NCI-H146 treated with DMSO at 0.1 percent for 48 hours (cell line): ENCODE data around the gene SLAIN2.

Experiments
- DNase-seq: peaks from one replicate; lab custom pipeline; 2025; ENCODE audit not compliant: unreplicated experiment; lab: John Stamatoyannopoulos, UW

Gene SLAIN2

DNA sequence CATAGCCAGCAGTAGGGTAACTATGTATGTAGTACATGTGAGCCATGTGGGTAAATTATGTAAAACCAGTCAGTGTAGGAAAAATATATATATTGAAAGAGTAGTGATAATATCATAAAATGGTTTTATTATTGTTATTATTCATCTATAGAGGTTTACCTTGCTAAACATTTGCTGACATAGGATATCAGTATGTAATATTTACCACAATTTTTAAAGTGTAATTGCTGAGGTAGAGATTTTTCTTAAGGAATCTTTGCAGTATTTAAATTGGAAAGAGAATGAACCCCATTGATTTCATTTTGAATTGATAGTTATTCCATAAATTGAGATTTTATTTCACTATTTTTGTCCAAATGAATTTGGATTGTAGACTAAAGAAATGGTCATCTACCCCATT is 27.1 kb downstream of the SLAIN2 start:
- no peak for DNase-seq

DNA sequence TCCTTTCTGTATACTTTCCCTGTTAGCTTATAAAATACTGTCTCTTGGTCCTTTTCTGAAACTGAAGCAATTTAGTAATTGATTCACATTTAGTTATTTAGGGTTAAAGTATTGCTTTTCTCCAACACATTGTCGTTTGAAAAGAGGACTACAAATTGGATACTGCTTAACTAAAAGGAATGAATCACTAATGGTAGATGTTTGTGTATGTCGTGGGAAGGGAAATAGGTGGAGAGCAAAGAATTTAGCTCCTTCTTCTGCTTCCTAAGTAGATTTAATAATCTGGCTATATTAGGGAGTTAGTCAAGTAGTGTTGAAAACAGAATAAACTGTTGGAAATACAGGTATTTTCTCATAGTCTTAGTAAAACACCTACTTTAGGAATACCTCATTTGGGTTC is 27.9 kb downstream of the SLAIN2 start:
- DNase-seq = no peak

DNA sequence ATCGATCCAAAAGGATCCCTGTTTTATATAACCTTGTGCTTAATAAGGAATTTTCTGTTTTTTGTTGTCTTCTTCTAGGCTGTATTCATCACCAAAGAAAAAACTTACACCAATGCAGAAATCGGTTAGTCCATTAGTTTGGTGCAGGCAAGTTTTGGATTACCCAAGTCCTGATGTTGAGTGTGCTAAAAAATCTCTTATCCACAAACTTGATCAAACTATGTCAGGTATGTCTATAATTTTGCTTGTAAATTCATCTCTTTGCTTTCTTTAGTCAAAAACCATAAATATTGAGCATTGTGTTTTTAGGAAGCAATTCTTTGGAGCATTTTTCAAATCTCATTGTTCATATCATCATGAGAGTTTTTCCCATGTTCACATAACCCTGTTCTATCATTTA is 28.4 kb downstream of the SLAIN2 start:
- no peak for DNase-seq

DNA sequence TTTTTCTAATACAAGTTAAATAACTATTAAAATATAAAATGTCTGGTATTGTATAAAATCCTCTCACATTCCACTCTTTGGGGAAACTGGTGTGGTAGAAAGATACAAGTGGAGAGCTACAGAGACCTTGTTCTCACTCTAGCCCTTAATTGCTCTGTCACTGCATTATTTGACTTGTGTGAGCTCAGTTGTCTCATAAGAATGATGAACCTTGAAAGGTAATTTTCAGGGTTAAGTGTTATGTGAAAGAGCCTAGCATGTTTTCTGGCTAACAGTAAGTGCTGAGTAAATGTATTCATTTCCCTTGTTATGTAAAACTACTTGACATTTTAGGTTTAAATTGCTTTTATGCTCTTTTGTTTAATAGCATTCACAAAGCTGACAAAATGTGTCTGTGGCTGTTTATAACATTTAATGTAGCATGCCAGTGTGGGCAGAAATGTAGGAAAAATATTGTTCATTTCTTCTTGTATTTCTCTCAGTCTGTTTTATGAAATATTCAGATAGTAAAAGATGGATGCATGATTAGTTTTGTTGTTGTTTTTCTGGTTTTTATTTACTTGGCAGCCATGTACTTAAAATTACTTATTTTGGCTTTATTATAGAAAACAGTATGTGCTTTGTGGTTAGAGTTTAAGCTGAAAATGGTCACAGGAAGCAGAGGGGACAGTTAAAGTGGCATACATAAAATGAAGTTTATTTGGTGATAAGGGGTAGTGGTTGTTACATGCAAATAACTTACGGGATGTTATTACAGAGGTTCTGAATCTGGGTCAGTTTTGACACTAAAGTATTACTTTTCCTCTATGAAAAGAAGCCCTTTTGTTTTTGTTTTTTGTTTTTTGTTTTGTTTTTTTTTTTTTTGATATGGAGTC is 29.2 kb downstream of the SLAIN2 start:
- no peak for DNase-seq

DNA sequence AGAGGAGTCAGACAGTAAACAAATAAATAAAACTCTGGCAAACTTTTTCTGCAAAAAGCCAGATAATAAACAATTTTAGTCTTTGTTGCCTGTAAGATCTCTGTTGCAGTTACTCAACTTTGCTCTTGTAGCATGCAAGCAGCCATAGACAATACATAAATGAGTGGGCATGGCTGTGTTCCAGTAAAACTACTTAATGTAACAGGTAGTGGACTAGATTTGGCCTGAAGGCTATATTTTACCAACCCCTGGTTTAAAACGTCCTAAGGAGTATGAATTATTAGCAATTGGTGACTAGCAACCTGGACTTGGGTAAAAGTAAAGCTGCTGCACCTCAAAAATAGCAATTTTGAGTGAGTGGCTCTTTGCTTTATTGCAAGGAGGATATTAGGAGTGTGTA is 30.9 kb downstream of the SLAIN2 start:
- no peak for DNase-seq

DNA sequence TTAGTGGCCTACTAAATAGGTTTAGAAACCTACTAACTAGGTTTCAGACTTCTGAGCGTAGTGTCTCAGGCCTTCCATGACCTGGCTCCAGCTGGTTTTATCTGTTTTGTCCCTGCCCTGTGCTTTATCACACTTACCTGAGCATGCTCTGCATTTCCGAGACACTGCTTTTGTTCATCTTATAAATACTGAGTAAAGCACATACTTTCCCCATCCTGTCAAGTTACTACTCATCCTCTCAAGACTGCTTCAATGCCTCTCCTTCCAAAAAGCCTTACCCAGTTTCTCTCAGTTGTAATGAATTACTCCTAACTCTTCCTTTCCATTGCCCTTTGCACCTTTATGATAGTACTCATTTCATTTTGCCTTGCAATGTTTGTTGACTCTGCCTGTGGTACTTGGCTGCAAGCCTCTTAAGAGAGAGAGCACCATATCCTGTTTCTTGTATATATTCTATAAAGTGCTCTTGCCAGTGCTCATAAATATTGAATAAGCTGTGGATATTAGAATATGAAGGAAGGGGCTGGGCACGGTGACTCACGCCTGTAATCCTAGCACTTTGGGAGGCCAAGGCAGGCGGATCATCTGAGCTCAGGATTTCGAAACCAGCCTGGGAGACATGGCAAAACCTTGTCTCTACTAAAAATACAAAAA is 34.4 kb downstream of the SLAIN2 start:
- DNase-seq = no peak

DNA sequence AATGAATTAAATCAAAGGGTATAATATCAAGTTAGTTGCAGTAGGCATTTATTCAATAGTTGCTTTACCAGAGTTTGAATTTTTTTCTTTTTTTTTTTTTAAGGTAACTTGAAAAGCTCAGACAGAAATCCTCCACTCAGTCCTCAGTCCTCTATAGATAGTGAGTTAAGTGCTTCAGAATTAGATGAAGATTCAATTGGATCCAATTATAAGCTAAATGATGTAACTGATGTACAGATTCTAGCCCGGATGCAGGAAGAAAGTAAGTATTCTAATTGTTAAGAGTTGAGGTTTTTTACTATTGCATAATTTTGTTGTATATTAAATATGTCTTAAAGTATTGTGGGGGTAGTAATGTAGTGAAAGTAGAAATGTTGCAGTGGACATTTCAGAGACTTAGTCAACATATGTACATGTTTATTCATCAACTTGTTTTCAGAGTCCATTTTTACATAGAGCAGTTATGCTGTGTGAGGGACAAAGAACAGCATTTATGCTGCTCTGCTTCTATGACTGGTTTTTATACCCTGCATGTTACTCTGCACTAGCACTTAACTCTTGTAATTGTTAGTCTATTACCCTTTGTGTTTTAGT is 38.4 kb downstream of the SLAIN2 start:
- no peak for DNase-seq

DNA sequence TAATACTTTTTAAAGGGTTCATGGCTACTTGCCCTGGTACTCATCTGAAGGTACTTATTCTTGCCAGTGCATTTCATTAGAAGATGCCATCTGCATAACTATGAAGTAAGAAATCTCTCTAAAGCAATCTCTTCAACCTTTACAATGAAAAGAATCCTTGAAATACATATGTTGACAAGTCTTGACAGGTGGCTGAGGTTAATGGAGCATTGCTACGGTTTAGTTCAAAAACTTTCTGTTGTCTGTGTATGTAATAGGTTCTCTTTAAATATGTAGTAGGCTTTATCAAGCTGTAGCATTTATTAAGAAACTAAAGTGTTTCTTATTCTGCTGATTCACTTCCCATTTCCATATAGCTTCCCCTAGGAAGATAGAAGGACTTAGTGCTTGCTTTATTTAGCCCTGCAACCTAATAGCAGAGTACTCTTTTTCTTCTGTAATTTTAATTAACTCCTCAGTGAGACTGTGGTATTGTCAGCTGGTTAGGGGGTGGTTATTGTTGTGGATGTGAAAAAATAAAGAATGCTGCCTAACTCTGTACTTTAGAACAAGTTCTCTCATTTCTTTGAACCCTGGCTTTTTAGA is 39.3 kb downstream of the SLAIN2 start:
- DNase-seq = no peak

DNA sequence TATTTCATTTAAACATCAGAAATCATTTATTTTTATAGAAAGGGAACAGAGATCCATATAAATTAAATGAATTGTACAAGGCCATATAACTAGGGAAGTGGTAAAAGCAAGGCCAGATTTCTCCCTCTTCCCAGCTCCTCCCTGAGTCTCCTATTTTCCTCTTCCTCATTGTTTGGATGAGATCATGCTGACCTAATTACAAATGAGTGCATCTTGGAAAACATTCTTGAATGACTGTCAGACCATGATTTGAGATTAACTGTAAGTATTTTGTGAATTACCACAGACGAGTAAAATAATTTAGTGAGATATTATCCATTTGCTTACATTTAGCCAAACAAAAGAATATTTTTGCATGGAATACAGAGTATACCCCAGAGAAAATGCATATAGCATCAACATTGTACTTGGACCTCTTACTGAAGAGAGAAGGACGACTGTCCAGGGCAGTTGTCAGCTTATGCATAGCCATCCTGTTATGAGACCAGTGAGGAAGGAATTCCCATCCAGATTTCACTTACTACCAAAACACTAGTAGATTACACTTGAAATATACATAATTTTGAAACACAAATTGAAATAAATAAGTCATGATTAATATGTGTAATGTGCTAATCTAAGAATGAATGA is 47.3 kb downstream of the SLAIN2 start:
- no peak for DNase-seq

DNA sequence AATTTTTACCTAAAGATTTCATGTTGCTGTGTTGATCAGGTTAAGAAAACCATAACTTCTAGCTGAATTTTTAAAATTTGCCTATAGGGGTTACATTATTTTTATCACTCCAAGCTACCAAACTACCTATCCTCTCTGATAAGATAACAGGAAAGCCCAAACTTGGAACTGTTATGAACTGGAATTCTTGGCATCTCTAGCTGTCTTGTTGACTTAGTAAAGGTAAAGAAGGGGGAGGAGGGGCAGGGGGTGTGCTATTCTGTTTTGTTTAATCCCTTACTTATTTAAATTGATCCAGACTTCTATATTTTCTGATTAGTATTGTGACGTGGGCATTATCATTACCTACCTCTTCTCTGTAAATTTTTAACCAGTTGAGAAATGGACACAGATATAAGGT is 54.7 kb downstream of the SLAIN2 start:
- no peak for DNase-seq

DNA sequence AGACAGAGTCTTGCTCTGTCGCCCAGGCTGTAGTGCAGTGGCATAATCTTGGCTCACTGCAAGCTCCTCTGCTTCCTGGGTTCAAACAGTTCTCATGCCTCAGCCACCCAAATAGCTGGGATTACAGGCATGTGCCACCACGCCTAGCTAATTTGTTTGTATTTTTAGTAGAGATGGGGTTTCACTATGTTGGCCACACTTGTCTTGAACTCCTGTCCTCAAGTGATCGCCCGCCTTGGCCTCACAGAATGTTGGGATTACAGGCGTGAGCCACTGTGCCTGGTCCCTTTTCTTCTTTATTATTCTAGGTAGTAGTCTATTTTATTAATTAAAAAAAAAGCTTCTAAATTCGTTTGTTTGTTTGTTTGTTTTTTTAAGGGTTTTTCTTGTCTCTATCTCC is 59.1 kb downstream of the SLAIN2 start:
- DNase-seq = no peak

DNA sequence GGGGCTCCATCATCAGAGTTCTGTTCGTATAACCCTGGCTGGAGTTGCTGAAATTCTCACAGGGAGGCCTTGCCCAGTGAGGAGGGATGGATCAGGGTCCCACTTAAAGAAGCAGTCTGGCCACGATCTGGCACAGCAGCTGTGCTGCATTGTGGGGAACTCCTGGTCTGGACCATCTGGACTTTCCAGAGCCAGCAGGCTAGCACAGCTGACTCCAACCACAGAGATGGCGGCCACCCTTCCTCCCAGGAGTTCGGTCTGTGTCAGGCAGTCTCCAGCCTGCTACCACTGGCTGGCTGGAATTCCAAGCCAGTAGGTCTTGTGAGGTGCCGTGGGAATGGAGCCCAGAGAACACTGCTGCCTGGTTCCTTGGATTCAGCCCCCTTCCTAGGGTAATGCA is 62.0 kb downstream of the SLAIN2 start:
- no peak for DNase-seq

DNA sequence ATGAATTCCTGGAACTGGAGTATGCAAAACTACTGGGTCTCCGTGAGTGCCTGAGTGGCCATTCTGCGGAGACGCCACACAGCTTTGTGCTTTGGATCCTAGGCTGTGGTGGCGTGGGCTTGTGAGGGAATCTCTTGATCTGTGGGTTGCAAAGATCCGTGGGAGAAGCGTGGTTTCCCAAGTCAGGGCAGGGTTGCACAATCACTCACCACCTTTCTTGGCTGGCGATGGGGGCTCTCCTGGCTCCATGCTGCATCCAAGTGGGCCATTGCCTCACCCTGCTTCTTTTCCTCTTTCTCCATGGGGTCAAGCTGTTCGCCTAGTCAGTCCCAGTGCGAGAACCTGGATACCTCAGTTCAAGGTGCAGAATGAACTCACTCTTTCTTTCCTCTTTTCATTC is 62.5 kb downstream of the SLAIN2 start:
- DNase-seq = no peak

DNA sequence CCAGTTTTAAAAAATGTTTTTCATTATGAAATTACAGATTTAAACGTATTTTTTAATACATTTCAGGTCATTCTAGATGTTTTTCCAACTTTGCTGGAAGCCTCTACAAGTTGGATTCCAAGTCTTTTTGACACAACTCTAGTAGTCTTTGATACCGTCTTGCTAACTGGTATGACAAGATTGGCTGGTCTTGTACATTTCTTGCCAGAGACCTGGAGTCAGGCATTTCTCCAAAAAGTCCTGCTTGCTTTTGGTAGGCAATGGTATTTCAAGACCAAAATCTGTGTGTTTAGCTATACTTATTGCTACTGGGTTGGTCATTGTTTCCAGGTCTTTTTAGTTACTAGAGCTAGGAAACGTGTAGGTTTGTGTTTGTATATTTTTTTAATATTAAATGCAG is 64.6 kb downstream of the SLAIN2 start:
- no peak for DNase-seq

DNA sequence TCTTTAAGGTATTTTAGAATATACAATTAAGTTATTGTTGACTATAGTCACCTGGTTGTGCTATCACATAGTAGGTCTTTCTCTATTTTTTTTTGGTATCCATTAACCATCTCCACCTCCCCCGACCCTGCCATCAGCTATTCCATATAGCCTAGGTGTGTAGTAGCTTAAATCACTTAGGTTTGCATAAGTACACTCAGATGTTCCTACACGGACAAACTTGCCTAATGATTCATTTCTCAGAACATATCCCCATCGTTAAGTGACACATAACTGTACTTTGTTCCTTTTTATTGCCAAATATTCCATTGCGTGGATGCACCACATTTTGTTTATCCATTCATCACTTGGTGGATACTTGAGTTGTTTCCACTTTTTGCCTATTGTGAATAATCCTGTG is 67.9 kb downstream of the SLAIN2 start:
- DNase-seq = no peak

DNA sequence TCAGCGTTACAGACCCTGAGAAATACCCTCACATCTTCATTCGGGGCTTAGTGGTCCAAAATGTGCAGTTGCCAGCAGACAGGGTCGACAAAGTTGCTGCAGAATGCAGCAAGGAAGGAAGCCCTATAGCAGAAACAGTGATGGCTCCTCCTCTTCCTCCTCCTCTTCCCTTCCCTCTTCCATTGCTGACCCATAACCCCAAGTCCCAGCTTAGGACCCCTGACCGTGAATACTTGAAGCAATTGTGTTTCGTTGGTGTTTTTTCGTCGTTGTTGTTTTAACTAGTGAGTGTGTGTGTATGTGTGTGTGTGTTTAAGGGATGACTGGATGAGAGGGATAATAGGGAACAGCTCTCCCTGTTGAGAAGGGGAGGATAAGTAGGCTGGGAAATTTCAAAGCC is 69.5 kb downstream of the SLAIN2 start:
- no peak for DNase-seq

DNA sequence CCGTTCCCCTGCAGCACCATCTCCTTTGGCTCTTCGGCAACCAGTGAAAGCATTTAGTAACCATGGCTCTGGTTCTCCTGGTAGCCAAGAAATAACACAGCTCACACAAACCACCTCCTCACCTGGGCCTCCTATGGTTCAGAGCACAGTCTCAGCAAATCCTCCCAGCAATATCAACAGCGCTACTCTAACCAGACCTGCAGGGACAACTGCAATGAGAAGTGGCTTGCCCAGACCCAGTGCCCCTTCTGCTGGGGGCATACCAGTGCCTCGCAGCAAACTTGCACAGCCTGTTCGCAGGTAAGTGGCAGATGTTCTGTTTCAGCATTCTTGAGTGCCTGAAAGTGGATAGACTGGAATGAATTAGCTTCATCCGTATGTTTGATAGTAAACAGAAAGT is 78.8 kb downstream of the SLAIN2 start:
- DNase-seq = no peak

DNA sequence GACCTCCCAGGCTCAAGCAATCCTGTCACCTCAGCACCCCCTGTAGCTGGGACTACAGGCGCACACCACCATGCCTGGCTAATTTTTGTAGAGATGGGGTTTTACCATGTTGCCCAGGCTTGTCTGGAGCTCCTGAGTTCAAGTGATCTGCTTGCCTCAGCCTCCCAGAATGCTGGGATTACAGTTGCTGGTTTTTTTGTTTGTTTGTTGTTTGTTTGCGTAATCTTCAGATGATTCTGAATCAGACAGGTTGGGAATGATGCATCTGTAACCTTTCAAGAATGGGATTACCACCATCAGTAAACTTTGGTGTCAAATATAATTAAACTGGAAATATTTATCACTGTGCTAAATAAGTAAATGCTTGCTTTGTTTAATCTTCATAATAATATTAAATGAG is 79.8 kb downstream of the SLAIN2 start:
- no peak for DNase-seq

DNA sequence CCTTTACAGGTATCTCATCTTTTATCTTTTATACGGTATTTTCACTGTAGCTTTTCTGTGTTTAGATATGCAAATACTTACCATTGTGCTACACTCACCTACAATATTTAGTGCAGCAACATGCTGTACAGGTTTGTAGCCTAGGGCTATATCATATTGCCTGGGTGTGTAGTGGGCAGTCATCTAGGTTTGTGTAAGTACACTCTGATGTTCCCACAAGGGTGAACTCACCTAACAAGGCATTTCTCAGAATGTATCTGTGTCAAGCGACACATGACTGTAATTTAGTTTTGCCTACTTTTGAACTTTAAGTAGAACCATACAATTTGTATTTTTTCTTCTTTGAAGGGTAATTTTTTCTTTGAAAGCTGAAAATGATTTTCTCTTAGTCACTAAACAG is 87.6 kb downstream of the SLAIN2 start:
- DNase-seq = no peak

DNA sequence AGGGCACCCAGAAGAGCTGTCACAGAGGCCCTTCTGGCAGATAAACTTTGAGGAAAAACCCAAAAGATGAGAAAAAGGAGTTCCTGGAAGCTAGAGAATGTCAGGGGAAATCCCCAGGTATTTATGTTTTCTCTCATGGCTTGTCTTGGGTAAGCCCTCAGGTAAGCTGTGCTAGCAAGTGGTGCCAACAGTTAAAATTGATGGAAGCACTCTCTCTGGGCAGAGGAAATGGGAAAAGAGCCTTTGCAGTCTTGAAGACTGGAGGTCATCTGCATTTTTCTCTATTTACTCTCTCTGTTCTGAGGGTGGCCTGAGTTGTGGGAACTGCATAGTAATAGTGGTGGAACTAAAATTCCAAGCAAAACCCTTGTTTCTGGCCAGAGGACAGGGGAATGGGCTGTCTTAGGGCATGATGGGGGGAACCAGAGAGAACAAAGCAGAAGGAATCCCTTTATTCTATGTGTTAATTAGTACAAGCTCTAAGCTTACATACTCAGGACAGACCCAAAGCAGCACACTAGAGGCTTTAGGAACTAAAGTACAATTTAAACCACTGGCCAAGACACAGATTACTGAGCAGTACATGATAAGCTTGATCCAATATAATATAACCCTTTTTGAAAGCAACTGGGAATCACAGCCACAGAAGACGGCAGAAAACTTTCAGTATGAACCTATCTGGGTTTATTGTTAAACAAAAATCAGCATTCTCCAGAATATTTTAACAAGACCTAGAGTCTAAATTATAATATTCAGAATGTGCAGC is 88.6 kb downstream of the SLAIN2 start:
- no peak for DNase-seq

DNA sequence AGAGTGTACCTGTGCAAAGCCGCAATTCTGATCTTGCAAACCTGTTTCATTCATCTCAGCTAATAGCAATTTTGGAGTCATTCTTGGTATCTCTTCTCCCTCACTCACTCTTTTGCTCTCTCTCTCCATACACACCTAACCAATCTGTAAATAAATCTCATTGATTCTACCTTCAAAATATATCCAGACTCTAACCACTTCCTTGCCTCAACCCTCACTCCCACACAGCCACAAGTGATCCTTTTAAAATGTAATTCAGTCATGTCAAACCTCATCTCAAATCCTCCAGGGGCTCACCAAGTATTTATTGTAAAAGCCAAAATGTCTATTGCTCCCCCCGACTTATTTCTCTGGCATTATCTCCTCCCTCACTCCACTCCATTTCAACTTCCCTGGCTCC is 90.1 kb downstream of the SLAIN2 start:
- no peak for DNase-seq
